ENCODE data around the gene VAV2.

Gene VAV2

GRCh38 chr9:134010310-134011173 lies 18.4 kb upstream of the VAV2 start (continued):
- TF ChIP-seq, protein P1, sequence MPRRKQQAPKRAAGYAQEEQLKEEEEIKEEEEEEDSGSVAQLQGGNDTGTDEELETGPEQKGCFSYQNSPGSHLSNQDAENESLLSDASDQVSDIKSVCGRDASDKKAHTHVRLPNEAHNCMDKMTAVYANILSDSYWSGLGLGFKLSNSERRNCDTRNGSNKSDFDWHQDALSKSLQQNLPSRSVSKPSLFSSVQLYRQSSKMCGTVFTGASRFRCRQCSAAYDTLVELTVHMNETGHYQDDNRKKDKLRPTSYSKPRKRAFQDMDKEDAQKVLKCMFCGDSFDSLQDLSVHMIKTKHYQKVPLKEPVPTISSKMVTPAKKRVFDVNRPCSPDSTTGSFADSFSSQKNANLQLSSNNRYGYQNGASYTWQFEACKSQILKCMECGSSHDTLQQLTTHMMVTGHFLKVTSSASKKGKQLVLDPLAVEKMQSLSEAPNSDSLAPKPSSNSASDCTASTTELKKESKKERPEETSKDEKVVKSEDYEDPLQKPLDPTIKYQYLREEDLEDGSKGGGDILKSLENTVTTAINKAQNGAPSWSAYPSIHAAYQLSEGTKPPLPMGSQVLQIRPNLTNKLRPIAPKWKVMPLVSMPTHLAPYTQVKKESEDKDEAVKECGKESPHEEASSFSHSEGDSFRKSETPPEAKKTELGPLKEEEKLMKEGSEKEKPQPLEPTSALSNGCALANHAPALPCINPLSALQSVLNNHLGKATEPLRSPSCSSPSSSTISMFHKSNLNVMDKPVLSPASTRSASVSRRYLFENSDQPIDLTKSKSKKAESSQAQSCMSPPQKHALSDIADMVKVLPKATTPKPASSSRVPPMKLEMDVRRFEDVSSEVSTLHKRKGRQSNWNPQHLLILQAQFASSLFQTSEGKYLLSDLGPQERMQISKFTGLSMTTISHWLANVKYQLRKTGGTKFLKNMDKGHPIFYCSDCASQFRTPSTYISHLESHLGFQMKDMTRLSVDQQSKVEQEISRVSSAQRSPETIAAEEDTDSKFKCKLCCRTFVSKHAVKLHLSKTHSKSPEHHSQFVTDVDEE (CRISPR knock-in tag; IDR thresholded peaks at IDR 0.05), result no peak
- TF ChIP-seq ISL1 (CRISPR knock-in tag; IDR thresholded peaks at IDR 0.05) (no peak), ZC3H10 (CRISPR knock-in tag; IDR thresholded peaks at IDR 0.05) (no peak), CSDC2 (CRISPR knock-in tag; IDR thresholded peaks at IDR 0.05) (no peak), ZFP30 (CRISPR knock-in tag; IDR thresholded peaks at IDR 0.05) (no peak), ZNF8 (CRISPR knock-in tag; IDR thresholded peaks at IDR 0.05) (no peak)
- TF ChIP-seq, protein P2, sequence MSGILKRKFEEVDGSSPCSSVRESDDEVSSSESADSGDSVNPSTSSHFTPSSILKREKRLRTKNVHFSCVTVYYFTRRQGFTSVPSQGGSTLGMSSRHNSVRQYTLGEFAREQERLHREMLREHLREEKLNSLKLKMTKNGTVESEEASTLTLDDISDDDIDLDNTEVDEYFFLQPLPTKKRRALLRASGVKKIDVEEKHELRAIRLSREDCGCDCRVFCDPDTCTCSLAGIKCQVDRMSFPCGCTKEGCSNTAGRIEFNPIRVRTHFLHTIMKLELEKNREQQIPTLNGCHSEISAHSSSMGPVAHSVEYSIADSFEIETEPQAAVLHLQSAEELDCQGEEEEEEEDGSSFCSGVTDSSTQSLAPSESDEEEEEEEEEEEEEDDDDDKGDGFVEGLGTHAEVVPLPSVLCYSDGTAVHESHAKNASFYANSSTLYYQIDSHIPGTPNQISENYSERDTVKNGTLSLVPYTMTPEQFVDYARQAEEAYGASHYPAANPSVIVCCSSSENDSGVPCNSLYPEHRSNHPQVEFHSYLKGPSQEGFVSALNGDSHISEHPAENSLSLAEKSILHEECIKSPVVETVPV (CRISPR knock-in tag; IDR thresholded peaks at IDR 0.05), result no peak

- no peak for TF ChIP-seq ZNF8 (CRISPR knock-in tag; IDR thresholded peaks at IDR 0.05)
- TF ChIP-seq OSR1 (CRISPR knock-in tag; IDR thresholded peaks at IDR 0.05), result no peak
- no peak for TF ChIP-seq ARNTL (CRISPR knock-in tag; IDR thresholded peaks at IDR 0.05; ENCODE audit: borderline replicate concordance, low read depth)
- TF ChIP-seq ESRRG (CRISPR knock-in tag; IDR thresholded peaks at IDR 0.05), result no peak
- no peak for TF ChIP-seq PPARA (CRISPR knock-in tag; IDR thresholded peaks at IDR 0.05; ENCODE audit: borderline replicate concordance)
- TF ChIP-seq ZNF565 (CRISPR knock-in tag; conservative IDR thresholded peaks at IDR 0.05; ENCODE audit: low read depth), result no peak
- no peak for TF ChIP-seq RARB (CRISPR knock-in tag; IDR thresholded peaks at IDR 0.05)
- TF ChIP-seq CSDC2 (CRISPR knock-in tag; IDR thresholded peaks at IDR 0.05), result no peak
- ATAC-seq, result no peak; the same call in 2 of the 3 replicates
Observed at GRCh38 chr9:134007571-134007970, 15.4 kb upstream of the VAV2 start.

GRCh38 chr9:134007150-134007549 lies 15.0 kb upstream of the VAV2 start:
- TF ChIP-seq BACH2 (CRISPR knock-in tag; IDR thresholded peaks at IDR 0.05; ENCODE audit: borderline replicate concordance), result no peak
- peak; percentile 59; the same call in 1 of the 2 replicates for TF ChIP-seq TCF4 (CRISPR knock-in tag; IDR thresholded peaks at IDR 0.05; ENCODE audit: borderline replicate concordance)
- ATAC-seq, result no peak

- ATAC-seq, result no peak
- no peak for TF ChIP-seq ISL1 (CRISPR knock-in tag; IDR thresholded peaks at IDR 0.05)
Observed at GRCh38 chr9:134005381-134005780, 13.3 kb upstream of the VAV2 start.

- no peak for ATAC-seq
- TF ChIP-seq, protein P3, sequence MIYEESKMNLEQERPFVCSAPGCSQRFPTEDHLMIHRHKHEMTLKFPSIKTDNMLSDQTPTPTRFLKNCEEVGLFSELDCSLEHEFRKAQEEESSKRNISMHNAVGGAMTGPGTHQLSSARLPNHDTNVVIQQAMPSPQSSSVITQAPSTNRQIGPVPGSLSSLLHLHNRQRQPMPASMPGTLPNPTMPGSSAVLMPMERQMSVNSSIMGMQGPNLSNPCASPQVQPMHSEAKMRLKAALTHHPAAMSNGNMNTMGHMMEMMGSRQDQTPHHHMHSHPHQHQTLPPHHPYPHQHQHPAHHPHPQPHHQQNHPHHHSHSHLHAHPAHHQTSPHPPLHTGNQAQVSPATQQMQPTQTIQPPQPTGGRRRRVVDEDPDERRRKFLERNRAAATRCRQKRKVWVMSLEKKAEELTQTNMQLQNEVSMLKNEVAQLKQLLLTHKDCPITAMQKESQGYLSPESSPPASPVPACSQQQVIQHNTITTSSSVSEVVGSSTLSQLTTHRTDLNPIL (CRISPR knock-in tag; IDR thresholded peaks at IDR 0.05; ENCODE audit: low read depth), result no peak
- no peak for TF ChIP-seq OSR1 (CRISPR knock-in tag; IDR thresholded peaks at IDR 0.05)
- TF ChIP-seq, protein P1 (CRISPR knock-in tag; IDR thresholded peaks at IDR 0.05), result no peak
- no peak for TF ChIP-seq PATZ1 (CRISPR knock-in tag; IDR thresholded peaks at IDR 0.05; ENCODE audit: borderline replicate concordance)
- no peak for TF ChIP-seq GLIS3 (CRISPR knock-in tag; IDR thresholded peaks at IDR 0.05)
- no peak for TF ChIP-seq BACH2 (CRISPR knock-in tag; IDR thresholded peaks at IDR 0.05; ENCODE audit: borderline replicate concordance)
Observed at GRCh38 chr9:134004881-134005280, 12.8 kb upstream of the VAV2 start.
